ENCODE data around the gene LIMK2. TPM values are rescaled to one million over a fixed set of nuclear protein-coding genes. Genes with fewer than 3 reads are reported as not detected.

LIMK2 gene
- total RNA-seq, 2 donors from 2014 or later: 92.1 to 128 TPM

- no peak for DNase-seq (ENCODE audit: low spot score)
- Histone ChIP-seq H3K9me3 (no peaks in the 10 kb centered on the region), H3K4me1 (replicated peaks) (no peaks in the 10 kb centered on the region), H3K36me3 (no peaks in the 10 kb centered on the region), H3K27ac (peak overlapping the region; percentile 18 to 33), H3K27me3 (replicated peaks; ENCODE audit: insufficient read depth) (no peaks in the 10 kb centered on the region), H3K4me3 (no peak overlapping the region)
- 71% methylated on average over 8 of the region's 8 CpGs for WGBS
- TF ChIP-seq CTCF (IDR thresholded peaks at IDR 0.05) (no peak), POLR2AphosphoS5 (IDR thresholded peaks at IDR 0.05) (peak; percentile 13)
- intact Hi-C loops (cut with DNase I): no loop called here
Measured at GRCh38 chr22:31286360-31287255, 74.5 kb downstream of the LIMK2 start.

GRCh38 chr22:31287818-31288495 lies 75.9 kb downstream of the LIMK2 start:
- Histone ChIP-seq H3K4me3 (no peak overlapping the region), H3K36me3 (no peaks in the 10 kb centered on the region), H3K9me3 (no peaks in the 10 kb centered on the region), H3K27me3 (replicated peaks; ENCODE audit: insufficient read depth) (no peaks in the 10 kb centered on the region), H3K4me1 (replicated peaks) (no peaks in the 10 kb centered on the region), H3K27ac (peak overlapping the region; percentile 16 to 91)
- TF ChIP-seq CTCF (IDR thresholded peaks at IDR 0.05) (no peak), POLR2AphosphoS5 (IDR thresholded peaks at IDR 0.05) (no peak), POLR2A (IDR thresholded peaks at IDR 0.05) (no peak)
- intact Hi-C loops (cut with DNase I): no loop called here
- WGBS: 89% methylated on average over 6 of the region's 6 CpGs
- no peak for DNase-seq (ENCODE audit: low spot score)

GRCh38 chr22:31288496-31289240 lies 76.6 kb downstream of the LIMK2 start:
- TF ChIP-seq POLR2AphosphoS5 (IDR thresholded peaks at IDR 0.05) (no peak), POLR2A (IDR thresholded peaks at IDR 0.05) (no peak), CTCF (IDR thresholded peaks at IDR 0.05) (no peak)
- 80% methylated on average over 5 of the region's 5 CpGs for WGBS
- intact Hi-C loops (cut with DNase I): no loop called here
- Histone ChIP-seq H3K4me3 (no peak overlapping the region), H3K36me3 (no peaks in the 10 kb centered on the region), H3K27ac (peak overlapping the region; percentile 85 to 91), H3K27me3 (replicated peaks; ENCODE audit: insufficient read depth) (no peaks in the 10 kb centered on the region), H3K4me1 (replicated peaks) (no peaks in the 10 kb centered on the region), H3K9me3 (no peaks in the 10 kb centered on the region)
- no peak for DNase-seq (ENCODE audit: low spot score)

GRCh38 chr22:31289344-31289743 lies 77.2 kb downstream of the LIMK2 start:
- Histone ChIP-seq H3K36me3 (no peaks in the 10 kb centered on the region), H3K9me3 (no peaks in the 10 kb centered on the region), H3K27me3 (replicated peaks; ENCODE audit: insufficient read depth) (no peaks in the 10 kb centered on the region), H3K27ac (peak overlapping the region; percentile 85 to 91), H3K4me3 (no peak overlapping the region), H3K4me1 (replicated peaks) (no peaks in the 10 kb centered on the region)
- DNase-seq (ENCODE audit: low spot score): no peak
- intact Hi-C loops (cut with DNase I): no loop called here
- WGBS: 79% methylated on average over 13 of the region's 13 CpGs
- TF ChIP-seq CTCF (IDR thresholded peaks at IDR 0.05) (no peak), POLR2A (IDR thresholded peaks at IDR 0.05) (no peak), POLR2AphosphoS5 (IDR thresholded peaks at IDR 0.05) (no peak)

Data from prostate gland (tissue), 2 donors.